Body of pancreas (tissue), 4 donors: ENCODE results near the gene TNFSF8. TPM values are rescaled to one million over a fixed set of nuclear protein-coding genes. Genes with fewer than 3 reads are reported as not detected.

Experiments
- ATAC-seq: fragments of 150-250 bp; one replicate; pipeline ENCODE4 v1.9.1; 2016
- DNase-seq, 4 donors: peaks; one replicate each; pipeline ENCODE4 v3.0.0-alpha.2; 2019
- H3K27ac ChIP-seq, 4 donors: fragments of 200-600 bp; sonication (generic); 1 replicate in 3 of 4; 2 replicates in 1 of 4; pipeline versions ENCODE4 v1.5.1 to v1.6.1; 2016 to 2019; ENCODE audit warnings: mild to moderate bottlenecking in 1 of 4, mixed read lengths in 1 of 4, moderate library complexity in 1 of 4
- H3K27me3 ChIP-seq, 2 donors: fragments of 200-600 bp; sonication (generic); one replicate each; pipeline ENCODE4 v1.6.0; 2016; ENCODE audit warnings: mild to moderate bottlenecking in 1 of 2
- H3K36me3 ChIP-seq, 2 donors: fragments of 200-600 bp; sonication (generic); replicated peaks in 1 of 2; 2 replicates each; pipeline ENCODE4 v1.5.1; 2016; ENCODE audit warnings: low read depth in 2 of 2; ENCODE audit not compliant: insufficient read depth in 1 of 2
- H3K4me1 ChIP-seq: fragments of 200-600 bp; sonication (generic); one replicate; pipeline ENCODE4 v1.6.0; 2016
- H3K4me3 ChIP-seq, 2 donors: fragments of 200-600 bp; sonication (generic); 1 replicate in 1 of 2; 2 replicates in 1 of 2; pipeline ENCODE4 v1.5.1; 2016 to 2019
- H3K9me3 ChIP-seq, 3 donors: fragments of 200-600 bp; sonication (generic); 1 replicate in 2 of 3; 2 replicates in 1 of 3; pipeline ENCODE4 v1.5.1; 2016
- POLR2A ChIP-seq, 3 donors: fragments of 450-650 bp; IDR thresholded peaks; one replicate each; pipeline ENCODE4 v1.6.1; 2016; ENCODE audit warnings: antibody characterized with exemption in 3 of 3, mild to moderate bottlenecking in 2 of 3
- WGBS, 2 donors: methylation state at CpG; one replicate each; pipeline ENCODE4 v1.1.5; 2017; 5-methylcytosine and 5-hydroxymethylcytosine counted together
- intact Hi-C: fragments of 100-400 bp; cut with DNase I; formaldehyde crosslinking; loops from one replicate; pipeline ENCODE4 v1.15.1; 2023
- total RNA-seq, 2 donors: library from RNA; depleted of rRNA; stranded (reverse); fragments of >200 nt; gene quantifications; one replicate each; pipeline ENCODE4 v1.1.0, GENCODE V29; 2016
- TF ChIP-seq, protein P1 (sequence below), 7 experiments: fragments of 450-650 bp in 4 of 7; fragments of 200-600 bp in 3 of 7; sonication (generic) in 3 of 7; IDR thresholded peaks; one replicate each; pipeline ENCODE4 v1.5.1; 2016 to 2019; ENCODE audit warnings: antibody characterized with exemption in 7 of 7

Gene TNFSF8
- total RNA-seq, 2 donors from 2014 or later: 1.0 TPM; not detected in 1

DNA sequence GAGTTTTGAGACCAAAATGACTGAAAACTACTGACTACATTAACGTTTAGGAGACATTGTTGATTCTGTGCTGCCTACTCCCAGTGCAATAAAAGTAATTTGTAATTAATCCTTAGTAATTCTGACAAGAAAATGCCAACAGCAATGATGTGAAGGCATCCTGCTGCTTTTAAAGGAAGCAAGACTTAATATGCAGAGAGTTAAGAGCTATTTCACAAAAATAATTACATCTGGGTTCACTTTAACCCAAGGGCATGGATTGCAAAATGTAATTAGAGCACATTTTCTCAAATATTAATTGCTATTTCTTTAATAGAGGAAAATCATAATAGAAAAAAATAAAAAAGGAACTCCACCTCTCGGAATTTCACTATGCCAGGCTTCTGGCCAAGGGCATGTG is 22.7 kb upstream of the TNFSF8 start:
- 29 to 37% methylated on average over 2 of the region's 2 CpGs for WGBS, 2 donors
- no peak overlapping the region for H3K4me3 ChIP-seq
- intact Hi-C loops: no loop called here
- DNase-seq (no peak), ATAC-seq (no peak)
- TF ChIP-seq, protein P1, sequence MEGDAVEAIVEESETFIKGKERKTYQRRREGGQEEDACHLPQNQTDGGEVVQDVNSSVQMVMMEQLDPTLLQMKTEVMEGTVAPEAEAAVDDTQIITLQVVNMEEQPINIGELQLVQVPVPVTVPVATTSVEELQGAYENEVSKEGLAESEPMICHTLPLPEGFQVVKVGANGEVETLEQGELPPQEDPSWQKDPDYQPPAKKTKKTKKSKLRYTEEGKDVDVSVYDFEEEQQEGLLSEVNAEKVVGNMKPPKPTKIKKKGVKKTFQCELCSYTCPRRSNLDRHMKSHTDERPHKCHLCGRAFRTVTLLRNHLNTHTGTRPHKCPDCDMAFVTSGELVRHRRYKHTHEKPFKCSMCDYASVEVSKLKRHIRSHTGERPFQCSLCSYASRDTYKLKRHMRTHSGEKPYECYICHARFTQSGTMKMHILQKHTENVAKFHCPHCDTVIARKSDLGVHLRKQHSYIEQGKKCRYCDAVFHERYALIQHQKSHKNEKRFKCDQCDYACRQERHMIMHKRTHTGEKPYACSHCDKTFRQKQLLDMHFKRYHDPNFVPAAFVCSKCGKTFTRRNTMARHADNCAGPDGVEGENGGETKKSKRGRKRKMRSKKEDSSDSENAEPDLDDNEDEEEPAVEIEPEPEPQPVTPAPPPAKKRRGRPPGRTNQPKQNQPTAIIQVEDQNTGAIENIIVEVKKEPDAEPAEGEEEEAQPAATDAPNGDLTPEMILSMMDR (IDR thresholded peaks at IDR 0.05): no peak
- TF ChIP-seq POLR2A (IDR thresholded peaks at IDR 0.05): no peak
- no peaks in the 10 kb centered on the region for H3K36me3 ChIP-seq
- no peak overlapping the region for H3K27ac ChIP-seq
- H3K9me3 ChIP-seq: no peaks in the 10 kb centered on the region
- H3K27me3 ChIP-seq: no peaks in the 10 kb centered on the region
- H3K4me1 ChIP-seq: no peaks in the 10 kb centered on the region

DNA sequence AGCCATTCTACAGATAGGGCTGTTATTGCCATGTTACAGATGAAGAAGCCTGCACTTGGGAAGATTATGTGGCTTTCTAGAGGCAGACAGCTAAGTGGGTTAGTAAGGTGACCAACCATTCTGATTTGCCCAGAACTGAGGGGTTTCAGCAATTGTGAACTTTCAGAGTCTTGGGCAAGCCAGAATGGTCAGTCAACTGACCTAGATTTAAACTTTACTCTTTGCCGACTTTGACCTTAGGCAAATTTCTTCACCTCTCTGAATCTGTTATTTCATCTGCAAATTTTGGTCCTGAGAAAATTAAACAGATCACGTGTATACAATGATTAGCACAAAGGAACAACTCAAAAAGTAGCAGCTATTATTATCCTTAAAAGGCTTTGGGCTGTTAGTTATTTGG is 20.4 kb upstream of the TNFSF8 start:
- intact Hi-C loops: no loop called here
- H3K9me3 ChIP-seq: no peaks in the 10 kb centered on the region
- no peaks in the 10 kb centered on the region for H3K36me3 ChIP-seq
- TF ChIP-seq POLR2A (IDR thresholded peaks at IDR 0.05): no peak
- TF ChIP-seq, protein P1 (IDR thresholded peaks at IDR 0.05): no peak
- WGBS, 2 donors: 55 to 61% methylated on average over 2 of the region's 2 CpGs
- H3K4me3 ChIP-seq: no peak overlapping the region
- no peaks in the 10 kb centered on the region for H3K27me3 ChIP-seq
- H3K27ac ChIP-seq: no peak overlapping the region
- no peaks in the 10 kb centered on the region for H3K4me1 ChIP-seq
- DNase-seq: no peak
- ATAC-seq: no peak

DNA sequence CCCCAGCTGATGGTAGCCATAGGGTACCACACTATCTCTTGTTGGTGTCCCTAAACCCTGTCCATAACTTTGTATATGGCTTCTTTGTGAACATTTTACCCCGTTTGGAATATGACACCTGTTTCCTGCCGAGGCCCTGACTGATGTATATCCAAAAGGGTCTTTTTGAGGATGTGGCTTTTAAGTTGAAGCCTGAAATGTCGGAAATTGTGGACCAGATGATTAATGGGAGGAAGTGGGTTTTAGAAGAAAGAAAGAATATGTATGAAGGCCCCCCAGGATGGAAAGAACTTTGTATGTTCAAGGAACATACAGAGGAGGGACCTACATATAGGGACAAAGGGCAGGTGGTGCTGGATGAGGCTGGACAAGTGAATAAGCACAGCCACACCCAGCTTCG is 16.7 kb upstream of the TNFSF8 start:
- DNase-seq (no peak), ATAC-seq (no peak)
- no peaks in the 10 kb centered on the region for H3K9me3 ChIP-seq
- WGBS, 2 donors: 44 to 65% methylated on average over 4 of the region's 4 CpGs
- intact Hi-C loops: no loop called here
- no peaks in the 10 kb centered on the region for H3K36me3 ChIP-seq
- H3K4me1 ChIP-seq: no peaks in the 10 kb centered on the region
- TF ChIP-seq, protein P1 (IDR thresholded peaks at IDR 0.05): no peak
- no peak for TF ChIP-seq POLR2A (IDR thresholded peaks at IDR 0.05)
- H3K27ac ChIP-seq: no peak overlapping the region
- H3K27me3 ChIP-seq: no peaks in the 10 kb centered on the region
- no peak overlapping the region for H3K4me3 ChIP-seq

DNA sequence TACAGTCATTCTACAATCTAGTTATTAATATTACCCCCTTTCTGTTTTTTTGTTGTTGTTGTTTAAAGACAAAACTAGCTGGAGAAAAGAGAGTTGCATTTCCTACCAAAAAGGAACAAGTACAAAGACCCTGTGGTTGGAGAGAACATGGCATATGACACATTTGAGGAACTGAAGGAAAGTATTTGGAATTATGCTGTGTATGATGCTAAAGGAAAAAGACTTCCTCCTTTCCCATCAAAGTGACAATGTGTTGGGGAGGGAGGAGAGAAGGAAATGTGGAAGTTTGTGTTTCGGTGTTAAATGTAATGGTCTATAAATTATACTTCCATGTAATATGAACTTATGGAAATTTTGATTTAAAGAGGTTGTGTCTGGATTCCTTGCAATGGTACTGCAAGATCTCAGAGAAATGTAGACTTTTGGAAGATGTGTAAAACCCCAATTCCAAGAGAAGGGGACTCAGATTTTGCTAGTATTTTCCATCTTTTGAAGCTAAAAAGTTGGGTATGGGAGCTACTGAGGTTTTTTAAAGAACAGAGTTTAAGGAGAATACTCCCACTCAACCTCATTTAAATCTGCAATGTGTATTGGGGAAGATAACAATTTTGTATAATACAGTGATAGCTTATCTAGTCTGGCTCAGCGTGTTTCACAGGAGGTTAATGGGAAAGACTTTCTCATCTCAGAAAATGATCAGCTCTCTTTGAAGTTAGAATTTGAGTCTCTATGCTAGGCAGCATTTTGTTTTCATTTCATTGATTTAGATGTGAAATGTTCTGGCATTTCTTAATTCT is 15.4 kb upstream of the TNFSF8 start:
- no peaks in the 10 kb centered on the region for H3K9me3 ChIP-seq
- WGBS, 2 donors: 32 to 52% methylated on average over 2 of the region's 2 CpGs
- H3K27me3 ChIP-seq: no peaks in the 10 kb centered on the region
- ATAC-seq (no peak), DNase-seq (no peak)
- H3K36me3 ChIP-seq: no peaks in the 10 kb centered on the region
- no peaks in the 10 kb centered on the region for H3K4me1 ChIP-seq
- H3K4me3 ChIP-seq: no peak overlapping the region
- intact Hi-C loops: no loop called here
- no peak overlapping the region for H3K27ac ChIP-seq
- TF ChIP-seq, protein P1 (IDR thresholded peaks at IDR 0.05): no peak
- no peak for TF ChIP-seq POLR2A (IDR thresholded peaks at IDR 0.05)

DNA sequence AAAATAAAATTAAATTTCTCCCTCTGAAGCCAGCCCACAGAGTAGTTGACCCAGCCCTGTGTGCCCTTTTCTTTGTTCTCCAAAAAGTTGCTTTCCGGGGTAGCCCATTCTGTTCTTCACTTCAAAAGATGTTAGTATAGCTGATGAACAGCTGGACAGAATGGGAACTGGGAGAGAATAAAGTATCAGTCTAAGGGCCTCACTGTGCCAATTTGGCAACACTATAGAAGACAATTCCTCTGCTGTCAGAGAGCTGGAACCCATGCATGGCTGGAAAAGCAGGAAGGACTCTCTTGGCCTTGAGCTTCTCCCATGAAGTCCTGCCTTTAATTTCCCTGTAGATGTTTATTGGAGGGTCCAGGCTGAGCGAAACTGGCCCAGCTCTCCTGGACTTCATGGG is 11.0 kb upstream of the TNFSF8 start:
- Histone ChIP-seq H3K4me3 (no peak overlapping the region), H3K9me3 (no peaks in the 10 kb centered on the region), H3K27me3 (no peaks in the 10 kb centered on the region), H3K27ac (no peak overlapping the region), H3K36me3 (no peaks in the 10 kb centered on the region), H3K4me1 (no peaks in the 10 kb centered on the region)
- TF ChIP-seq, protein P1 (IDR thresholded peaks at IDR 0.05): no peak
- WGBS, 2 donors: 80 to 81% methylated on average over 2 of the region's 2 CpGs
- intact Hi-C loops: no loop called here
- no peak for DNase-seq
- no peak for ATAC-seq
